Measurements from ENCODE around the gene HPS6. TPM values are rescaled to one million over a fixed set of nuclear protein-coding genes. Genes with fewer than 3 reads are reported as not detected.

The HPS6 gene
- total RNA-seq, 1 donor from 2014 or later: 17.2 TPM

GRCh38 chr10:102096449-102096848, 31.3 kb downstream of the HPS6 start:
- Mint-ChIP-seq H3K4me3 (ENCODE audit: low read depth) (no peak overlapping the region), H3K27ac (no peak overlapping the region), H3K9me3 (ENCODE audit: low read depth) (no peaks in the 10 kb centered on the region), H3K27me3 (no peaks in the 10 kb centered on the region), H3K4me1 (ENCODE audit: low read depth) (no peaks in the 10 kb centered on the region), H3K36me3 (ENCODE audit: insufficient read depth) (peaks cover 1% of the 10 kb centered on the region)
- no peak for DNase-seq (ENCODE audit: low spot score, unreplicated experiment)
- TF ChIP-seq, protein P1, sequence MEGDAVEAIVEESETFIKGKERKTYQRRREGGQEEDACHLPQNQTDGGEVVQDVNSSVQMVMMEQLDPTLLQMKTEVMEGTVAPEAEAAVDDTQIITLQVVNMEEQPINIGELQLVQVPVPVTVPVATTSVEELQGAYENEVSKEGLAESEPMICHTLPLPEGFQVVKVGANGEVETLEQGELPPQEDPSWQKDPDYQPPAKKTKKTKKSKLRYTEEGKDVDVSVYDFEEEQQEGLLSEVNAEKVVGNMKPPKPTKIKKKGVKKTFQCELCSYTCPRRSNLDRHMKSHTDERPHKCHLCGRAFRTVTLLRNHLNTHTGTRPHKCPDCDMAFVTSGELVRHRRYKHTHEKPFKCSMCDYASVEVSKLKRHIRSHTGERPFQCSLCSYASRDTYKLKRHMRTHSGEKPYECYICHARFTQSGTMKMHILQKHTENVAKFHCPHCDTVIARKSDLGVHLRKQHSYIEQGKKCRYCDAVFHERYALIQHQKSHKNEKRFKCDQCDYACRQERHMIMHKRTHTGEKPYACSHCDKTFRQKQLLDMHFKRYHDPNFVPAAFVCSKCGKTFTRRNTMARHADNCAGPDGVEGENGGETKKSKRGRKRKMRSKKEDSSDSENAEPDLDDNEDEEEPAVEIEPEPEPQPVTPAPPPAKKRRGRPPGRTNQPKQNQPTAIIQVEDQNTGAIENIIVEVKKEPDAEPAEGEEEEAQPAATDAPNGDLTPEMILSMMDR (IDR thresholded peaks at IDR 0.05; ENCODE audit: unreplicated experiment): no peak

DNA sequence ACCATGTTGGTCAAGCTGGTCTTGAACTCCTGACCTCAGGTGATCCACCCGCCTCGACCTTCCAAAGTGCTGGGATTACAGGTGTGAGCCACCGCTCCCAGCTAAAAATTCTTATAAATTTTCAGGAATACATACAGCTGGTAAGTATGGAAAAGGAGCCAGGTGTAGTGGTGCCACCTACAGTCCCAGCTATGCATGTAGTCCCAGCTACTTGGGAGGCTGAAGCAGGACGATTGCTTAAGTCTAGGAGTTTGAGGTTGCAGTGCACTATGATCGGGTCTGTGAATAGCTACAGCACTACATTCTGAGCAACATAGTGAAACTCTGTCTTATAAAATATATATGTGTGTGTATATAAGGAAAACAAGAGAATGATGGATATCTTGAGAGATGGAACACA, 36.0 kb downstream of the HPS6 start:
- H3K9me3 Mint-ChIP-seq (ENCODE audit: low read depth): no peaks in the 10 kb centered on the region
- DNase-seq (ENCODE audit: low spot score, unreplicated experiment): no peak
- no peak overlapping the region for H3K4me3 Mint-ChIP-seq (ENCODE audit: low read depth)
- no peaks in the 10 kb centered on the region for H3K4me1 Mint-ChIP-seq (ENCODE audit: low read depth)
- peaks cover 1% of the 10 kb centered on the region for H3K36me3 Mint-ChIP-seq (ENCODE audit: insufficient read depth)
- H3K27ac Mint-ChIP-seq: no peak overlapping the region
- TF ChIP-seq, protein P1 (IDR thresholded peaks at IDR 0.05; ENCODE audit: unreplicated experiment): peak; percentile 11
- H3K27me3 Mint-ChIP-seq: no peaks in the 10 kb centered on the region

DNA sequence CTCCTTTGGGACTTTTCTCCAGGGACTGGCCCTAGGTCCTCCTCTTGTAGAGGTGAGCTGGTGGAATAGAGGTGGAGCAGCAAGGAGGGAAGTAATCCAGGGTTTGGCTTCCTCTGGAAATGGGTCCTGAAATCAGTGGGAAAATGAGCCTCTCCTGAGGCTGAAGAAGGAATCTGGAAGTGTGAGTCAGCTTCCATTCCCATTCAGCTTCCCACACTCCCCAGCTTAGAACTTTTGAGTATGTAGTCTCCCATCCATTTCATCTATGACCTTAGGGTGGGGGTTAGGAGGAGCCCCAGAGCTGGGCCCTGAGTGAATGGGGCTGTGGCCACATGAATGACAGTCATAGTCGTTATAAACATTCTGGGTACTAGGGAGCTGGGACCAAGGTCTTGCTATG, 37.3 kb downstream of the HPS6 start:
- Mint-ChIP-seq H3K9me3 (ENCODE audit: low read depth) (no peaks in the 10 kb centered on the region), H3K36me3 (ENCODE audit: insufficient read depth) (no peaks in the 10 kb centered on the region), H3K27ac (no peak overlapping the region), H3K27me3 (no peaks in the 10 kb centered on the region), H3K4me3 (ENCODE audit: low read depth) (no peak overlapping the region), H3K4me1 (ENCODE audit: low read depth) (no peaks in the 10 kb centered on the region)
- TF ChIP-seq, protein P1 (IDR thresholded peaks at IDR 0.05; ENCODE audit: unreplicated experiment): no peak
- no peak for DNase-seq (ENCODE audit: low spot score, unreplicated experiment)

GRCh38 chr10:102106998-102107397, 41.8 kb downstream of the HPS6 start:
- Mint-ChIP-seq H3K27me3 (no peaks in the 10 kb centered on the region), H3K36me3 (ENCODE audit: insufficient read depth) (peaks cover 14% of the 10 kb centered on the region), H3K27ac (peak overlapping the region; percentile 52), H3K9me3 (ENCODE audit: low read depth) (no peaks in the 10 kb centered on the region), H3K4me1 (ENCODE audit: low read depth) (peaks cover 2% of the 10 kb centered on the region), H3K4me3 (ENCODE audit: low read depth) (no peak overlapping the region)
- DNase-seq (ENCODE audit: low spot score, unreplicated experiment): no peak
- TF ChIP-seq, protein P1 (IDR thresholded peaks at IDR 0.05; ENCODE audit: unreplicated experiment): no peak

DNA sequence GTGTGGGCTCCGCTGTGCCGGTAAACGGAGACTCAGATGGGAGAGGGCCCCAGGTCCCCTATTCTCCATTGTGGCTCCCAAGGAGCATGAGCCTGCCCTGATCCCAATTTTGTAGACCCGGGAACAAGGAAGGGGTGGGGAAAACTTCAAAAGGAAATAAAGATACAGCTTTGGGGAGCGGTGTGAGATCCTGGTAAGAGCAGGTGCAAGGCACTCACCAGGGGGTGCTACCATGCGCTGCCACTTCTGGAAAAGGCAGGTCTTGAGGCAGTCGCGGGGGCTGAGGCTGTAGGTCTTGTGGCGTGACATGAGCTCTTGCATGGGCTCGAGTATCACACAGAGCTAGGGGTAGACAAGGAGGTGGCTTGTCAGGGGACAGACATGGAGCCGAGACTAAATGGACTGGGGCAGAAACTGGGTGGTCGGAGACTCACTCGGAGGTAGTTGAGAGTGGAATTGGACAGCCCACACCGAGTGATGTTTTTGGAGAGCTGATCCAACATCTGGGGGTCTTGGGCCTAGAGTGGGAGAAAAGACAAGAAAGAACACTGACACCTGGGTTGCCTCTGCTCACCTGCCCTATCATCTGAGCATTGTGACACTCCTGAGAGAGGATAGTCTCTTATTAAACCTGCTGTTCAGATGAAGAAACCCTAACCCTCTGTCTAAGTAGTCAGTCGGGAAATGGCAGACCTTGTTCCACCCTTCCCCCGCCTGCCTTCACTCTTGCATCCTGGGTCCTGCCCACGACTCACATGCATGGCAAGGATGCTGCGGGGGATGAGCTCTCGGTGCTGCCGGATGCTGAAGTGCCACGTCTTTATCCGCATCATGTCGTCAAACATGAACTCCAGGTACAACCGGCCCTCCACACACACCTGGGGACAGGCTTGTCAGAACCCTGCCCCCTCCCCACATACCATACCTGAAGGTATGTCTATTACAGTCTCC, 44.3 kb downstream of the HPS6 start:
- H3K27me3 Mint-ChIP-seq: no peaks in the 10 kb centered on the region
- peak overlapping the region; percentile 52 for H3K27ac Mint-ChIP-seq
- H3K4me3 Mint-ChIP-seq (ENCODE audit: low read depth): no peak overlapping the region
- H3K4me1 Mint-ChIP-seq (ENCODE audit: low read depth): peaks cover 16% of the 10 kb centered on the region
- no peak for DNase-seq (ENCODE audit: low spot score, unreplicated experiment)
- H3K9me3 Mint-ChIP-seq (ENCODE audit: low read depth): no peaks in the 10 kb centered on the region
- H3K36me3 Mint-ChIP-seq (ENCODE audit: insufficient read depth): peaks cover 14% of the 10 kb centered on the region
- TF ChIP-seq, protein P1 (IDR thresholded peaks at IDR 0.05; ENCODE audit: unreplicated experiment): no peak
